ENCODE results near the gene PITPNM3.

PITPNM3 gene

GRCh38 chr17:6531575-6531974 lies 24.8 kb downstream of the PITPNM3 start:
- Histone ChIP-seq H3K36me3 (no peaks in the 10 kb centered on the region), H3K27me3 (no peaks in the 10 kb centered on the region), H3K27ac (no peak overlapping the region), H3K4me1 (ENCODE audit: control insufficient read depth in 1 of 2, insufficient read depth in 1 of 2, low read depth in 1 of 2, low read length in 1 of 2) (no peaks in the 10 kb centered on the region), H3K4me3 (ENCODE audit: low read depth in 1 of 2, low read length in 1 of 2) (no peak overlapping the region), H3K9me3 (no peaks in the 10 kb centered on the region)
- no peak for TF ChIP-seq CTCF (IDR thresholded peaks at IDR 0.05)

GRCh38 chr17:6530324-6530920 lies 25.9 kb downstream of the PITPNM3 start:
- Histone ChIP-seq H3K36me3 (no peaks in the 10 kb centered on the region), H3K9me3 (no peaks in the 10 kb centered on the region), H3K27me3 (no peaks in the 10 kb centered on the region), H3K27ac (no peak overlapping the region), H3K4me1 (ENCODE audit: control insufficient read depth in 1 of 2, insufficient read depth in 1 of 2, low read depth in 1 of 2, low read length in 1 of 2) (no peaks in the 10 kb centered on the region), H3K4me3 (ENCODE audit: low read depth in 1 of 2, low read length in 1 of 2) (no peak overlapping the region)
- TF ChIP-seq CTCF (IDR thresholded peaks at IDR 0.05), result no peak

GRCh38 chr17:6528557-6528956 lies 27.8 kb downstream of the PITPNM3 start:
- no peaks in the 10 kb centered on the region for H3K9me3 ChIP-seq
- H3K27me3 ChIP-seq, result no peaks in the 10 kb centered on the region
- no peak overlapping the region for H3K27ac ChIP-seq
- TF ChIP-seq CTCF (IDR thresholded peaks at IDR 0.05), result no peak
- no peak overlapping the region for H3K4me3 ChIP-seq (ENCODE audit: low read depth in 1 of 2, low read length in 1 of 2)
- no peaks in the 10 kb centered on the region for H3K4me1 ChIP-seq (ENCODE audit: control insufficient read depth in 1 of 2, insufficient read depth in 1 of 2, low read depth in 1 of 2, low read length in 1 of 2)
- no peaks in the 10 kb centered on the region for H3K36me3 ChIP-seq

GRCh38 chr17:6526362-6527152 lies 29.8 kb downstream of the PITPNM3 start:
- no peak for TF ChIP-seq CTCF (IDR thresholded peaks at IDR 0.05)
- Histone ChIP-seq H3K36me3 (no peaks in the 10 kb centered on the region), H3K27me3 (no peaks in the 10 kb centered on the region), H3K4me1 (ENCODE audit: control insufficient read depth in 1 of 2, insufficient read depth in 1 of 2, low read depth in 1 of 2, low read length in 1 of 2) (no peaks in the 10 kb centered on the region), H3K4me3 (ENCODE audit: low read depth in 1 of 2, low read length in 1 of 2) (no peak overlapping the region), H3K9me3 (no peaks in the 10 kb centered on the region), H3K27ac (no peak overlapping the region)

- Histone ChIP-seq H3K9me3 (no peaks in the 10 kb centered on the region), H3K36me3 (no peaks in the 10 kb centered on the region), H3K4me1 (ENCODE audit: control insufficient read depth in 1 of 2, insufficient read depth in 1 of 2, low read depth in 1 of 2, low read length in 1 of 2) (no peaks in the 10 kb centered on the region), H3K27me3 (no peaks in the 10 kb centered on the region), H3K27ac (no peak overlapping the region), H3K4me3 (ENCODE audit: low read depth in 1 of 2, low read length in 1 of 2) (no peak overlapping the region)
- no peak for TF ChIP-seq CTCF (IDR thresholded peaks at IDR 0.05)
Observed at GRCh38 chr17:6525731-6526130, 30.6 kb downstream of the PITPNM3 start.
